Bone marrow (tissue), 2 donors: ENCODE measurements around the gene SLC15A4.

Experiments
- DNase-seq, 2 donors: peaks; one replicate each; lab custom pipeline; 2025; lab: John Stamatoyannopoulos, UW

The SLC15A4 gene

GRCh38 chr12:128794661-128795529, 28.9 kb downstream of the SLC15A4 start:
- DNase-seq = peak in 1 of 2 donors; percentile 69

GRCh38 chr12:128793701-128794100, 30.1 kb downstream of the SLC15A4 start:
- DNase-seq = no peak

GRCh38 chr12:128792881-128793280, 30.9 kb downstream of the SLC15A4 start:
- DNase-seq = no peak

- no peak for DNase-seq
Observed at GRCh38 chr12:128792398-128792797, 31.4 kb downstream of the SLC15A4 start.

GRCh38 chr12:128791395-128792322, 32.1 kb downstream of the SLC15A4 start:
- DNase-seq = no peak

GRCh38 chr12:128790653-128791373, 32.9 kb downstream of the SLC15A4 start:
- no peak for DNase-seq

GRCh38 chr12:128790221-128790620, 33.5 kb downstream of the SLC15A4 start:
- DNase-seq = no peak

GRCh38 chr12:128789356-128789929, 34.3 kb downstream of the SLC15A4 start:
- DNase-seq = peak in 1 of 2 donors; percentile 14

- no peak for DNase-seq
Observed at GRCh38 chr12:128787827-128788226, 35.9 kb downstream of the SLC15A4 start.

- no peak for DNase-seq
Observed at GRCh38 chr12:128786741-128787391, 36.9 kb downstream of the SLC15A4 start.

GRCh38 chr12:128784030-128784760, 39.6 kb downstream of the SLC15A4 start:
- no peak for DNase-seq

- DNase-seq = peak; percentile 49 to 84
Observed at GRCh38 chr12:128783129-128783574, 40.6 kb downstream of the SLC15A4 start.

- DNase-seq = no peak
Observed at GRCh38 chr12:128779901-128780300, 43.9 kb downstream of the SLC15A4 start.

- no peak for DNase-seq
Observed at GRCh38 chr12:128772249-128772648, 51.5 kb downstream of the SLC15A4 start.

GRCh38 chr12:128771681-128772080, 52.1 kb downstream of the SLC15A4 start:
- no peak for DNase-seq

- DNase-seq = no peak
Observed at GRCh38 chr12:128767518-128767917, 56.2 kb downstream of the SLC15A4 start.

GRCh38 chr12:128766738-128767501, 56.8 kb downstream of the SLC15A4 start:
- DNase-seq = no peak

GRCh38 chr12:128763395-128763794, 60.4 kb downstream of the SLC15A4 start:
- no peak for DNase-seq

- DNase-seq = no peak
Observed at GRCh38 chr12:128761379-128761790, 62.4 kb downstream of the SLC15A4 start.

- no peak for DNase-seq
Observed at GRCh38 chr12:128755566-128755965, 68.2 kb downstream of the SLC15A4 start.
